HUES48 (cell line): ENCODE measurements around the gene TIMM10.

Experiments used
- H3K27ac ChIP-seq: one replicate; pipeline ENCODE4 v1.7.0; 2013; ENCODE audit warnings: low read depth, low read length, inconsistent platforms
- H3K27me3 ChIP-seq: 2 replicates; pipeline ENCODE4 v1.6.1; 2013; ENCODE audit warnings: mild to moderate bottlenecking, low read length; ENCODE audit not compliant: control insufficient read depth, insufficient read depth
- H3K36me3 ChIP-seq: 2 replicates; pipeline ENCODE4 v1.6.1; 2013; ENCODE audit warnings: low read length; ENCODE audit not compliant: control insufficient read depth, insufficient read depth
- H3K4me1 ChIP-seq: 2 replicates; pipeline ENCODE4 v1.6.1; 2013; ENCODE audit warnings: mild to moderate bottlenecking, low read length; ENCODE audit not compliant: control insufficient read depth, insufficient read depth
- H3K4me3 ChIP-seq: 2 replicates; pipeline ENCODE4 v1.5.1; 2013; ENCODE audit warnings: mild to moderate bottlenecking, low read depth, low read length
- H3K9ac ChIP-seq: 2 replicates; pipeline ENCODE4 v1.6.1; 2013; ENCODE audit warnings: mild to moderate bottlenecking, low read depth, low read length, moderate library complexity
- H3K9me3 ChIP-seq: 2 replicates; pipeline ENCODE4 v1.6.1; 2013; ENCODE audit warnings: low read length; ENCODE audit not compliant: control insufficient read depth, insufficient read depth

The TIMM10 gene

DNA sequence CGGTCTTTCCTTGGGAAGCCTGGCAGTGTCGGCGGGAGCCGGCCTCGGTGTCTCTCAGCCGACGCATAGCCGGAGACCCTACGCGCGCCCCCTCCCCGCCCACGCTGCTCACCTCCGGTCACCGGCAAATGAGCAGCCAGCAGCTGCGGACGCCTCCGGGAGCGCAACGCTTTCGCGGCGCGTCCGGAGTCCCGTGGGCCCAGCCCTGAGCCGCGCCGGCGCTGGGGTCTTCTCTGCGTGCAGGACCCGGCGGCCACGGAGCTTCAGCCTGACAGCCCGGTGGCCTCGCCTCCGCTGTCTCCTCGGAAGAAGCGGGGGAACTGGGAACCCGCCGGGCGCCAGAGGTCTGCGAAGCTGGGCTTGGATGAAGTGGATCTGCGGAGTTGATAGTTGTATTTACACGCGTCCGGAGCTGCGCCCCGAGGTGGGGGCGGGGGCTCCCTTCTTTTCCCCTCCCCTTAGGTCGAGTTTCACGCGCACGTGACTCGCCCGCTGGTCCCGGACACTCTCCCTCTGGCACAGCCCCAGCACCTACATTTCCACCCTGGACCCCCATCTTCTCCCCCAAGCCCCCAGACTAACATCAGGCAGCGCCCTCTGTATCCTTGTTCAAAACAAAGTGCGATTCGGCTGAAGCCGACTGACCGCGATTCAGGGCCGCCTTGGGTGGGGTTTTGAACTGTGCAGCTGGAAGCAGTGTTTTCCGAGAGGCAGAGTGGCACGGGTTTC is 15.1 kb downstream of the TIMM10 start, which contains the start of gene SLC43A1:
Gene SLC43A1 (minus strand): TSS at position 371 of the 729 bp plus-strand sequence. CDS start 1,591 bp downstream, outside the sequence.
- Histone ChIP-seq H3K4me1 (peaks cover 3% of the 10 kb centered on the region; the same call in 1 of the 2 replicates), H3K4me3 (peak within 1 kb of the TSS; percentile 74), H3K36me3 (no peaks in the 10 kb centered on the region), H3K9me3 (no peaks in the 10 kb centered on the region), H3K27me3 (peaks cover 31% of the 10 kb centered on the region), H3K9ac (peak within 1 kb of the TSS; percentile 71), H3K27ac (peak within 1 kb of the TSS; percentile 33)

GRCh38 chr11:57514538-57515331 is 15.8 kb downstream of the TIMM10 start:
- Histone ChIP-seq H3K9me3 (no peaks in the 10 kb centered on the region), H3K4me3 (peak overlapping the region; percentile 74), H3K27me3 (peaks cover 31% of the 10 kb centered on the region), H3K4me1 (peaks cover 3% of the 10 kb centered on the region; the same call in 1 of the 2 replicates), H3K27ac (peak overlapping the region; percentile 33), H3K9ac (peak overlapping the region; percentile 71), H3K36me3 (no peaks in the 10 kb centered on the region)

GRCh38 chr11:57513911-57514537 is 16.5 kb downstream of the TIMM10 start:
- peak overlapping the region; percentile 71 for H3K9ac ChIP-seq
- H3K27me3 ChIP-seq: peaks cover 31% of the 10 kb centered on the region
- no peaks in the 10 kb centered on the region for H3K36me3 ChIP-seq
- peaks cover 3% of the 10 kb centered on the region; the same call in 1 of the 2 replicates for H3K4me1 ChIP-seq
- H3K4me3 ChIP-seq: peak overlapping the region; percentile 74
- no peak overlapping the region for H3K27ac ChIP-seq
- no peaks in the 10 kb centered on the region for H3K9me3 ChIP-seq

GRCh38 chr11:57513452-57513795 is 17.1 kb downstream of the TIMM10 start:
- H3K27ac ChIP-seq: no peak overlapping the region
- 0 out of 2 replicates have a peak, but pooled peaks cover under 1% of the 10 kb centered on the region for H3K36me3 ChIP-seq
- peak overlapping the region; percentile 74 for H3K4me3 ChIP-seq
- H3K9ac ChIP-seq: no peak overlapping the region
- peaks cover 3% of the 10 kb centered on the region; the same call in 1 of the 2 replicates for H3K4me1 ChIP-seq
- H3K9me3 ChIP-seq: no peaks in the 10 kb centered on the region
- H3K27me3 ChIP-seq: peaks cover 31% of the 10 kb centered on the region

DNA sequence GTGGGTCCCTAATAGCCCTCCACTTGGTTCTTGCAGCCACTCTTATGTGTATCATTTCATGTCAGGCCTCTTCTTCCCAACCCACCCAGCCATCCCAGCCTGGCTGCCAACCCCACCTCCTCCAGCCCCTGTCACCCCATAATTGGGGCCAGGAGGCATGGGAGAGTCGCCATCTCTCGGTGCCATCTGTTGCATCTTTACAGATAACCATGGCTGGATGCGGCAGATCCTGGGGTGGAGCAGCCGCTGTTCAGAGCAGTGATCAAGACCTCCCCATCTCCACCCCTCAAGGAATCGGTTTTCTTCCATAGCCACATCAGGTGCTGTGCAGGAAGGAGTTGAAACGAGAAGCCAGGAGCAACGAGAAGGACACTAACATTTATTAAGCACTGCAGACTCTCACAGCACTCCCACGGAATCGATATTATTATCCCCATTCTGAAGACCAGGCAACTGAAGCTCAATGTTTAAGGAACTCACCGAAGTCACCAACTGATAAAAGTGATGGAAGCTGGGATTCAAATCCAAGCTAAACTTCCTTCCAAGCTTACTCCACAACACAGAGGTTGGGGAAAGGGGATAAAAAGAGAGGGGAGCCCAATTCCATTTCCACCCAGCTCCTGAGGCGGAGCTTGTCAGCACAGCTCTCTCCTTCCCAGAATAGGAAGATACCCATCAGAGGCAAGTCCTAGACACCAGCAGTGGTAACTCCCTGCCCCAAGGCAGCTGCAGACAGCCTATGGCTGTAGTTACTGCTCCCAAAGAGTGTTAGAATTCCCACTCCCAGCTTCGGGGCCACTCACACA is 17.7 kb downstream of the TIMM10 start:
- no peak overlapping the region for H3K9ac ChIP-seq
- H3K36me3 ChIP-seq: 0 out of 2 replicates have a peak, but pooled peaks cover 2% of the 10 kb centered on the region
- H3K9me3 ChIP-seq: no peaks in the 10 kb centered on the region
- H3K27ac ChIP-seq: no peak overlapping the region
- H3K4me3 ChIP-seq: no peak overlapping the region
- peaks cover 3% of the 10 kb centered on the region; the same call in 1 of the 2 replicates for H3K4me1 ChIP-seq
- peaks cover 31% of the 10 kb centered on the region for H3K27me3 ChIP-seq

GRCh38 chr11:57511741-57512430 is 18.7 kb downstream of the TIMM10 start:
- Histone ChIP-seq H3K9me3 (no peaks in the 10 kb centered on the region), H3K27ac (no peak overlapping the region), H3K9ac (no peak overlapping the region), H3K36me3 (0 out of 2 replicates have a peak, but pooled peaks cover 2% of the 10 kb centered on the region), H3K4me3 (no peak overlapping the region), H3K27me3 (peaks cover 27% of the 10 kb centered on the region), H3K4me1 (peaks cover 3% of the 10 kb centered on the region; the same call in 1 of the 2 replicates)

GRCh38 chr11:57508341-57509170 is 22.0 kb downstream of the TIMM10 start:
- Histone ChIP-seq H3K27me3 (no peaks in the 10 kb centered on the region), H3K4me3 (no peak overlapping the region), H3K36me3 (0 out of 2 replicates have a peak, but pooled peaks cover 6% of the 10 kb centered on the region), H3K9ac (no peak overlapping the region), H3K4me1 (0 out of 2 replicates have a peak, but pooled peaks cover 1% of the 10 kb centered on the region), H3K27ac (no peak overlapping the region), H3K9me3 (no peaks in the 10 kb centered on the region)

- 0 out of 2 replicates have a peak, but pooled peaks cover 6% of the 10 kb centered on the region for H3K36me3 ChIP-seq
- no peak overlapping the region for H3K27ac ChIP-seq
- H3K4me3 ChIP-seq: no peak overlapping the region
- no peaks in the 10 kb centered on the region for H3K27me3 ChIP-seq
- no peak overlapping the region for H3K9ac ChIP-seq
- H3K4me1 ChIP-seq: no peaks in the 10 kb centered on the region
- H3K9me3 ChIP-seq: no peaks in the 10 kb centered on the region
Measured at GRCh38 chr11:57506522-57506921, 24.0 kb downstream of the TIMM10 start.

GRCh38 chr11:57504511-57504910 is 26.0 kb downstream of the TIMM10 start:
- Histone ChIP-seq H3K27ac (no peak overlapping the region), H3K9me3 (no peaks in the 10 kb centered on the region), H3K27me3 (no peaks in the 10 kb centered on the region), H3K4me3 (no peak overlapping the region), H3K4me1 (peaks cover 8% of the 10 kb centered on the region), H3K36me3 (peaks cover 14% of the 10 kb centered on the region; the same call in 1 of the 2 replicates), H3K9ac (no peak overlapping the region)
